SJCRH30 (cell line): ENCODE measurements around the gene S100A3. TPM values are rescaled to one million over a fixed set of nuclear protein-coding genes. Genes with fewer than 3 reads are reported as not detected.
A peak's percentile ranks its signal among the peaks of the same experiment; 100 is the strongest.
"Not testable (repeated sequence)": the region's sequence is repeated elsewhere in the genome, so short reads cannot be mapped to it uniquely, and the experiment has no call there.

Source experiments
- DNase-seq, 2 experiments: peaks; one replicate each; pipeline ENCODE4 v3.0.0-alpha.2; 2015 to 2020
- H3K27ac ChIP-seq: fragments of 250-450 bp; sonication (Bioruptor Pico); 2 replicates; pipeline ENCODE4 v1.5.1; 2020; ENCODE audit warnings: mild to moderate bottlenecking, moderate library complexity
- H3K27me3 ChIP-seq: fragments of 250-450 bp; sonication (Bioruptor Pico); 2 replicates; pipeline ENCODE4 v1.5.1; 2020; ENCODE audit warnings: mild to moderate bottlenecking, moderate library complexity
- H3K36me3 ChIP-seq: fragments of 250-450 bp; sonication (Bioruptor Pico); 2 replicates; pipeline ENCODE4 v1.5.1; 2020; ENCODE audit warnings: mild to moderate bottlenecking, moderate library complexity
- H3K4me1 ChIP-seq: fragments of 250-450 bp; sonication (Bioruptor Pico); 2 replicates; pipeline ENCODE4 v1.5.1; 2020; ENCODE audit warnings: mild to moderate bottlenecking, moderate library complexity
- H3K4me3 ChIP-seq: fragments of 250-450 bp; sonication (Bioruptor Pico); 2 replicates; pipeline ENCODE4 v1.5.1; 2020; ENCODE audit warnings: mild to moderate bottlenecking, moderate library complexity
- H3K9me3 ChIP-seq: fragments of 250-450 bp; sonication (Bioruptor Pico); replicated peaks from 2 replicates; pipeline ENCODE4 v1.5.1; 2020; ENCODE audit warnings: mild to moderate bottlenecking, moderate library complexity
- total RNA-seq: library from RNA; depleted of rRNA; stranded (reverse); fragments of >200 nt; shearing (Covaris generic); gene quantifications from 2 replicates; pipeline ENCODE4 v1.2.3, GENCODE V29; 2014

The S100A3 gene
- total RNA-seq, 1 experiment from 2014 or later, result 1.0 TPM

GRCh38 chr1:153577138-153577537 is 28.1 kb upstream of the S100A3 start:
- no peaks in the 10 kb centered on the region for H3K9me3 ChIP-seq
- no peak for DNase-seq
- H3K4me1 ChIP-seq, result peaks cover 13% of the 10 kb centered on the region
- H3K27ac ChIP-seq, result no peak overlapping the region
- no peaks in the 10 kb centered on the region for H3K27me3 ChIP-seq
- H3K36me3 ChIP-seq, result no peaks in the 10 kb centered on the region
- no peak overlapping the region for H3K4me3 ChIP-seq

GRCh38 chr1:153575497-153575896 is 26.4 kb upstream of the S100A3 start:
- peak in 1 of 2 experiments; percentile 22 for DNase-seq
- not testable (repeated sequence) for H3K4me3 ChIP-seq, H3K27me3 ChIP-seq, H3K4me1 ChIP-seq, H3K27ac ChIP-seq, H3K36me3 ChIP-seq, H3K9me3 ChIP-seq

GRCh38 chr1:153575081-153575491 is 26.0 kb upstream of the S100A3 start:
- not testable (repeated sequence) for H3K4me1 ChIP-seq, H3K36me3 ChIP-seq, DNase-seq, H3K4me3 ChIP-seq, H3K27ac ChIP-seq, H3K27me3 ChIP-seq, H3K9me3 ChIP-seq

GRCh38 chr1:153573351-153573750 is 24.3 kb upstream of the S100A3 start:
- Histone ChIP-seq H3K9me3 (no peaks in the 10 kb centered on the region), H3K27me3 (no peaks in the 10 kb centered on the region), H3K36me3 (no peaks in the 10 kb centered on the region), H3K4me3 (no peak overlapping the region), H3K27ac (no peak overlapping the region), H3K4me1 (peaks cover 12% of the 10 kb centered on the region)
- no peak for DNase-seq

- Histone ChIP-seq H3K4me3 (no peak overlapping the region), H3K27me3 (no peaks in the 10 kb centered on the region), H3K27ac (no peak overlapping the region), H3K36me3 (no peaks in the 10 kb centered on the region), H3K4me1 (peaks cover 19% of the 10 kb centered on the region), H3K9me3 (no peaks in the 10 kb centered on the region)
- DNase-seq, result peak; percentile 69 to 74
Observed at GRCh38 chr1:153572569-153573015, 23.5 kb upstream of the S100A3 start.

GRCh38 chr1:153571706-153572105 is 22.6 kb upstream of the S100A3 start:
- H3K36me3 ChIP-seq, result no peaks in the 10 kb centered on the region
- no peaks in the 10 kb centered on the region for H3K9me3 ChIP-seq
- H3K4me3 ChIP-seq, result no peak overlapping the region
- no peaks in the 10 kb centered on the region for H3K27me3 ChIP-seq
- no peak overlapping the region for H3K27ac ChIP-seq
- H3K4me1 ChIP-seq, result peaks cover 28% of the 10 kb centered on the region
- DNase-seq, result no peak

GRCh38 chr1:153570874-153571273 is 21.8 kb upstream of the S100A3 start:
- Histone ChIP-seq H3K4me1 (peaks cover 29% of the 10 kb centered on the region), H3K27me3 (no peaks in the 10 kb centered on the region), H3K36me3 (no peaks in the 10 kb centered on the region), H3K4me3 (no peak overlapping the region), H3K27ac (no peak overlapping the region), H3K9me3 (no peaks in the 10 kb centered on the region)
- no peak for DNase-seq

GRCh38 chr1:153569465-153569864 is 20.4 kb upstream of the S100A3 start:
- Histone ChIP-seq H3K27me3 (no peaks in the 10 kb centered on the region), H3K4me1 (peaks cover 38% of the 10 kb centered on the region), H3K9me3 (no peaks in the 10 kb centered on the region), H3K36me3 (no peaks in the 10 kb centered on the region), H3K4me3 (no peak overlapping the region), H3K27ac (no peak overlapping the region)
- no peak for DNase-seq

- peak; percentile 86 to 93 for DNase-seq
- Histone ChIP-seq H3K36me3 (no peaks in the 10 kb centered on the region), H3K9me3 (no peaks in the 10 kb centered on the region), H3K27ac (peak overlapping the region; percentile 98), H3K4me1 (peaks cover 42% of the 10 kb centered on the region), H3K4me3 (peak overlapping the region; percentile 41), H3K27me3 (no peaks in the 10 kb centered on the region)
Observed at GRCh38 chr1:153568367-153569099, 19.5 kb upstream of the S100A3 start.

GRCh38 chr1:153567621-153568366 is 18.7 kb upstream of the S100A3 start:
- H3K27me3 ChIP-seq, result no peaks in the 10 kb centered on the region
- H3K4me3 ChIP-seq, result no peak overlapping the region
- DNase-seq, result no peak
- no peaks in the 10 kb centered on the region for H3K9me3 ChIP-seq
- no peaks in the 10 kb centered on the region for H3K36me3 ChIP-seq
- H3K4me1 ChIP-seq, result peaks cover 44% of the 10 kb centered on the region
- peak overlapping the region; percentile 98 for H3K27ac ChIP-seq

- peak overlapping the region; percentile 98 for H3K27ac ChIP-seq
- H3K27me3 ChIP-seq, result no peaks in the 10 kb centered on the region
- H3K4me3 ChIP-seq, result no peak overlapping the region
- H3K9me3 ChIP-seq, result no peaks in the 10 kb centered on the region
- H3K36me3 ChIP-seq, result no peaks in the 10 kb centered on the region
- peaks cover 44% of the 10 kb centered on the region for H3K4me1 ChIP-seq
- DNase-seq, result peak; percentile 98 to 99
Observed at GRCh38 chr1:153566414-153567371, 17.6 kb upstream of the S100A3 start.

GRCh38 chr1:153565529-153566374 is 16.7 kb upstream of the S100A3 start, which contains the start of gene S100A2:
S100A2 (minus strand) TSS chr1:153565844; CDS start chr1:153563877, 1,967 bp downstream.
- H3K4me3 ChIP-seq, result peak within 1 kb of the TSS; percentile 12; the same call in 1 of the 2 replicates
- peaks cover 44% of the 10 kb centered on the region for H3K4me1 ChIP-seq
- H3K9me3 ChIP-seq, result no peaks in the 10 kb centered on the region
- no peaks in the 10 kb centered on the region for H3K27me3 ChIP-seq
- peak within 1 kb of the TSS; percentile 98 for H3K27ac ChIP-seq
- peak; percentile 55 to 68 for DNase-seq
- no peaks in the 10 kb centered on the region for H3K36me3 ChIP-seq

- H3K4me1 ChIP-seq, result peaks cover 42% of the 10 kb centered on the region
- no peak for DNase-seq
- no peaks in the 10 kb centered on the region for H3K36me3 ChIP-seq
- no peak overlapping the region for H3K27ac ChIP-seq
- H3K27me3 ChIP-seq, result no peaks in the 10 kb centered on the region
- H3K4me3 ChIP-seq, result no peak overlapping the region
- no peaks in the 10 kb centered on the region for H3K9me3 ChIP-seq
Observed at GRCh38 chr1:153563991-153564390, 14.9 kb upstream of the S100A3 start.

- H3K27ac ChIP-seq, result no peak overlapping the region
- H3K27me3 ChIP-seq, result no peaks in the 10 kb centered on the region
- no peak for DNase-seq
- H3K4me3 ChIP-seq, result no peak overlapping the region
- no peaks in the 10 kb centered on the region for H3K9me3 ChIP-seq
- no peaks in the 10 kb centered on the region for H3K36me3 ChIP-seq
- peaks cover 38% of the 10 kb centered on the region for H3K4me1 ChIP-seq
Observed at GRCh38 chr1:153563483-153563901, 14.4 kb upstream of the S100A3 start.
